Neural progenitor cell (in vitro differentiated cells): ENCODE results near the gene PPP1R8. TPM values are rescaled to one million over a fixed set of nuclear protein-coding genes. Genes with fewer than 3 reads are reported as not detected.
"Not testable (repeated sequence)": the region's sequence is repeated elsewhere in the genome, so short reads cannot be mapped to it uniquely, and the experiment has no call there.

Experiments
- DNase-seq: peaks from one replicate; pipeline ENCODE4 v3.0.0-alpha.2; 2016; ENCODE audit warnings: low spot score
- H2AFZ ChIP-seq: fragments of 200-600 bp; sonication (generic); replicated peaks from 2 replicates; pipeline ENCODE4 v1.6.1; 2016; ENCODE audit warnings: antibody characterized with exemption
- H3F3A ChIP-seq: fragments of 200-600 bp; sonication (generic); 2 replicates; pipeline ENCODE4 v1.6.1; 2016; ENCODE audit warnings: antibody characterized with exemption, low read depth
- H3K27ac ChIP-seq: fragments of 200-600 bp; sonication (generic); 2 replicates; pipeline ENCODE4 v1.5.1; 2016; ENCODE audit warnings: mild to moderate bottlenecking
- H3K27me3 ChIP-seq: fragments of 200-600 bp; sonication (generic); 2 replicates; pipeline ENCODE4 v1.6.1; 2016; ENCODE audit warnings: mild to moderate bottlenecking, moderate library complexity
- H3K36me3 ChIP-seq: fragments of 200-600 bp; sonication (generic); 2 replicates; pipeline ENCODE4 v1.5.1; 2016
- H3K4me1 ChIP-seq: fragments of 200-600 bp; sonication (generic); 2 replicates; pipeline ENCODE4 v1.6.1; 2016; ENCODE audit warnings: mixed run types
- H3K4me2 ChIP-seq: fragments of 200-600 bp; sonication (generic); 2 replicates; pipeline ENCODE4 v1.6.1; 2016
- H3K4me3 ChIP-seq: fragments of 200-600 bp; sonication (generic); 2 replicates; pipeline ENCODE4 v1.5.1; 2016
- H3K79me2 ChIP-seq: fragments of 200-600 bp; sonication (generic); 2 replicates; pipeline ENCODE4 v1.6.1; 2016; ENCODE audit warnings: low read depth
- H3K9ac ChIP-seq: fragments of 200-600 bp; sonication (generic); 2 replicates; pipeline ENCODE4 v1.6.1; 2016
- H3K9me3 ChIP-seq: fragments of 200-600 bp; sonication (generic); 2 replicates; pipeline ENCODE4 v1.5.1; 2016; ENCODE audit warnings: low read depth
- H4K20me1 ChIP-seq: fragments of 200-600 bp; sonication (generic); 2 replicates; pipeline ENCODE4 v1.6.1; 2016; ENCODE audit warnings: low read depth
- H3K27ac Mint-ChIP-seq: 3 replicates; pipeline ENCODE4 v1.8.0; 2021; ENCODE audit warnings: mixed read lengths
- H3K27me3 Mint-ChIP-seq: 2 replicates; pipeline ENCODE4 v1.8.0; 2022; ENCODE audit warnings: low read depth, mild to moderate bottlenecking, inconsistent platforms, moderate library complexity, mixed read lengths; ENCODE audit not compliant: insufficient read depth
- H3K36me3 Mint-ChIP-seq: 3 replicates; pipeline ENCODE4 v1.8.0; 2021; ENCODE audit warnings: mixed read lengths
- H3K4me1 Mint-ChIP-seq: 3 replicates; pipeline ENCODE4 v1.8.0; 2021; ENCODE audit warnings: mixed read lengths
- H3K4me3 Mint-ChIP-seq: 3 replicates; pipeline ENCODE4 v1.8.0; 2021; ENCODE audit warnings: mild to moderate bottlenecking, moderate library complexity, mixed read lengths
- H3K9me3 Mint-ChIP-seq: 3 replicates; pipeline ENCODE4 v1.8.0; 2020; ENCODE audit warnings: mixed read lengths
- EZH2 ChIP-seq: fragments of 200-600 bp; sonication (generic); IDR thresholded peaks from 2 replicates; pipeline ENCODE4 v1.6.1; 2017; ENCODE audit warnings: antibody characterized with exemption, mild to moderate bottlenecking, moderate library complexity
- EZH2phosphoT487 ChIP-seq: fragments of 200-600 bp; sonication (generic); IDR thresholded peaks from 2 replicates; pipeline ENCODE4 v1.6.1; 2017; ENCODE audit warnings: antibody characterized with exemption
- total RNA-seq: library from RNA; depleted of rRNA; stranded (reverse); fragments of >200 nt; gene quantifications from 2 replicates; pipeline ENCODE4 v1.2.3, GENCODE V29; 2015; ENCODE audit warnings: low replicate concordance
- TF ChIP-seq, protein P1 (sequence below): fragments of 200-600 bp; sonication (generic); IDR thresholded peaks from 2 replicates; pipeline ENCODE4 v1.5.1; 2017; ENCODE audit warnings: antibody characterized with exemption, mild to moderate bottlenecking

PPP1R8 gene
- total RNA-seq, 1 donor from 2014 or later = 61.2 TPM

DNA sequence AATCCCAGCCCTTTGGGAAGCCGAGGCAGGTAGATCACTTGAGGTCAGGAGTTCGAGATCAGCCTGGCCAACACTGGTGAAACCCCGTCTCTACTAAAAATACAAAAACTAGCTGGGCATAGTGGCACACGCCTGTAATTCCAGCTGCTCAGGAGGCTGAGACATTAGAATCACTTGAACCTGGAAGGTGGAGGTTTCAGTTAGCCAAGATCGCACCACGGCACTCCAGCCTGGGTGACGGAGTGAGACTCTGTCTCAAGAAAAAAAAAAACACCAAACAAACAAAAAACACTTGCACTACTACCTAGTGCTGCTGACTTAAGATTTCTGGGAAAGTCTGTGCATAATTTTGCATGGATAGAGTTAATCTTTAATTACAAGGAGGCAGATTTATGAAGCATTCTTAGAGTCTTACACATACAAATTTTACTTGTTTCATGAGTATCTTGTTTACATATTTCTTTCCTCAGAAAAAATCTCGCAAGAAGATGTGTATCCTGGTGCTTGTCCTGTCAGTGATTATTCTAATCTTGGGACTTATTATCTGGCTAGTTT, 8.7 kb upstream of the PPP1R8 start:
- no peak overlapping the region for H3K27ac Mint-ChIP-seq
- H3K79me2 ChIP-seq = no peaks in the 10 kb centered on the region
- no peak overlapping the region for H3K4me2 ChIP-seq
- no peaks in the 10 kb centered on the region for H3K9me3 ChIP-seq
- H3K36me3 Mint-ChIP-seq = peaks cover 6% of the 10 kb centered on the region
- H3K9ac ChIP-seq = no peak overlapping the region
- no peaks in the 10 kb centered on the region for H3K27me3 ChIP-seq
- H3K4me1 ChIP-seq = no peaks in the 10 kb centered on the region
- no peaks in the 10 kb centered on the region for H3F3A ChIP-seq
- TF ChIP-seq EZH2phosphoT487 = no peak
- TF ChIP-seq, protein P1, sequence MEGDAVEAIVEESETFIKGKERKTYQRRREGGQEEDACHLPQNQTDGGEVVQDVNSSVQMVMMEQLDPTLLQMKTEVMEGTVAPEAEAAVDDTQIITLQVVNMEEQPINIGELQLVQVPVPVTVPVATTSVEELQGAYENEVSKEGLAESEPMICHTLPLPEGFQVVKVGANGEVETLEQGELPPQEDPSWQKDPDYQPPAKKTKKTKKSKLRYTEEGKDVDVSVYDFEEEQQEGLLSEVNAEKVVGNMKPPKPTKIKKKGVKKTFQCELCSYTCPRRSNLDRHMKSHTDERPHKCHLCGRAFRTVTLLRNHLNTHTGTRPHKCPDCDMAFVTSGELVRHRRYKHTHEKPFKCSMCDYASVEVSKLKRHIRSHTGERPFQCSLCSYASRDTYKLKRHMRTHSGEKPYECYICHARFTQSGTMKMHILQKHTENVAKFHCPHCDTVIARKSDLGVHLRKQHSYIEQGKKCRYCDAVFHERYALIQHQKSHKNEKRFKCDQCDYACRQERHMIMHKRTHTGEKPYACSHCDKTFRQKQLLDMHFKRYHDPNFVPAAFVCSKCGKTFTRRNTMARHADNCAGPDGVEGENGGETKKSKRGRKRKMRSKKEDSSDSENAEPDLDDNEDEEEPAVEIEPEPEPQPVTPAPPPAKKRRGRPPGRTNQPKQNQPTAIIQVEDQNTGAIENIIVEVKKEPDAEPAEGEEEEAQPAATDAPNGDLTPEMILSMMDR = no peak
- TF ChIP-seq EZH2 = no peak
- H4K20me1 ChIP-seq = no peaks in the 10 kb centered on the region
- DNase-seq = no peak
- no peak overlapping the region for H3K4me3 Mint-ChIP-seq
- no peaks in the 10 kb centered on the region for H3K4me1 Mint-ChIP-seq
- no peak overlapping the region for H2AFZ ChIP-seq
- H3K4me3 ChIP-seq = no peak overlapping the region
- H3K27me3 Mint-ChIP-seq = no peaks in the 10 kb centered on the region
- H3K9me3 Mint-ChIP-seq = no peaks in the 10 kb centered on the region
- no peak overlapping the region for H3K27ac ChIP-seq
- H3K36me3 ChIP-seq = no peaks in the 10 kb centered on the region

DNA sequence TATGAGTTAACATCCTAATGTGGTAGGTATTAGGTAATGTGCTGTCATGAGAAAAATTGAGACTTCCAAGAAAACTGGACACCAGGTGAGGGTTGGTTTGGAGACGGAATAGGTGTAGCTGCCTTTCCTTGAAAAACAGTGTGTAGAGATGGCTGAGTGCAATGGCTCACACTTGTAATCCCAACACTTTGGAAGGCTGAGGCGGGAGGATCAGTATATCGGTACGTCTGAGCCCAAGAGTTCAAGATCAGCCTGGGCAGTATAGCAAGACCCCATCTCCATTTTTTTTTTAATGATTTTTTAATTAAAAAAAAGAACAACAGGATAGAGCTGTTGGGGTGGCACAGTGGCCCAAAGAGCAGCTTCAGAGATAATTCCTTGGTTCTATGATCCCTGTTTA, 6.8 kb upstream of the PPP1R8 start:
- Histone ChIP-seq H3K27ac (no peak overlapping the region), H4K20me1 (no peaks in the 10 kb centered on the region), H3K79me2 (no peaks in the 10 kb centered on the region), H3K9me3 (no peaks in the 10 kb centered on the region), H3K9ac (no peak overlapping the region), H3K4me3 (no peak overlapping the region), H3K4me1 (no peaks in the 10 kb centered on the region), H3K36me3 (no peaks in the 10 kb centered on the region), H3K4me2 (no peak overlapping the region), H2AFZ (no peak overlapping the region), H3K27me3 (no peaks in the 10 kb centered on the region), H3F3A (no peaks in the 10 kb centered on the region)
- Mint-ChIP-seq H3K4me3 (no peak overlapping the region), H3K27ac (no peak overlapping the region), H3K27me3 (no peaks in the 10 kb centered on the region), H3K36me3 (no peaks in the 10 kb centered on the region), H3K4me1 (no peaks in the 10 kb centered on the region), H3K9me3 (no peaks in the 10 kb centered on the region)
- TF ChIP-seq EZH2phosphoT487 = no peak
- TF ChIP-seq, protein P1 = no peak
- TF ChIP-seq EZH2 = no peak
- DNase-seq = no peak

DNA sequence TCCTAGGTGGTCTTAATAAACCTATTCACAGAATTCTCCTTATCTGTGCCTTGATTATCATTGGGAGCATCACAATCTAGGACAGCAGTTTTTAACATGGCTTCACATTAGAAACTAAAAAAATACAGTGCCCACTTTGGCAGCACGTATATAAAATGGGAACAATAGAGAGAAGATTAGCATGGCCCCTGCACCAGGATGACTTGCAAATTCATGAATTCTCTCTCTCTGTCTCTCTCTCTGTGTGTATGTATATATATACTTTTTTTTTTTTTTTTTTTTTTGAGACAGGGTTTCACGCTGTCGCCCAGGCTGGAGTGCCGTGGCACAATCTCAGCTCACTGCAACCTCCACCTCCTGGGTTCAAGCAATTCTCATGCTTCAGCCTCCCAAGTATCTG, 6.2 kb upstream of the PPP1R8 start:
- Histone ChIP-seq H3K27ac (no peak overlapping the region), H3K79me2 (no peaks in the 10 kb centered on the region), H3K4me3 (no peak overlapping the region), H3K4me1 (no peaks in the 10 kb centered on the region), H3K9me3 (no peaks in the 10 kb centered on the region), H3F3A (no peaks in the 10 kb centered on the region), H3K27me3 (no peaks in the 10 kb centered on the region), H4K20me1 (no peaks in the 10 kb centered on the region), H2AFZ (no peak overlapping the region), H3K4me2 (no peak overlapping the region), H3K9ac (no peak overlapping the region), H3K36me3 (no peaks in the 10 kb centered on the region)
- Mint-ChIP-seq H3K27ac (no peak overlapping the region), H3K36me3 (no peaks in the 10 kb centered on the region), H3K9me3 (no peaks in the 10 kb centered on the region), H3K4me3 (no peak overlapping the region), H3K4me1 (no peaks in the 10 kb centered on the region), H3K27me3 (no peaks in the 10 kb centered on the region)
- TF ChIP-seq EZH2phosphoT487 (no peak), EZH2 (no peak)
- TF ChIP-seq, protein P1 = no peak
- no peak for DNase-seq

DNA sequence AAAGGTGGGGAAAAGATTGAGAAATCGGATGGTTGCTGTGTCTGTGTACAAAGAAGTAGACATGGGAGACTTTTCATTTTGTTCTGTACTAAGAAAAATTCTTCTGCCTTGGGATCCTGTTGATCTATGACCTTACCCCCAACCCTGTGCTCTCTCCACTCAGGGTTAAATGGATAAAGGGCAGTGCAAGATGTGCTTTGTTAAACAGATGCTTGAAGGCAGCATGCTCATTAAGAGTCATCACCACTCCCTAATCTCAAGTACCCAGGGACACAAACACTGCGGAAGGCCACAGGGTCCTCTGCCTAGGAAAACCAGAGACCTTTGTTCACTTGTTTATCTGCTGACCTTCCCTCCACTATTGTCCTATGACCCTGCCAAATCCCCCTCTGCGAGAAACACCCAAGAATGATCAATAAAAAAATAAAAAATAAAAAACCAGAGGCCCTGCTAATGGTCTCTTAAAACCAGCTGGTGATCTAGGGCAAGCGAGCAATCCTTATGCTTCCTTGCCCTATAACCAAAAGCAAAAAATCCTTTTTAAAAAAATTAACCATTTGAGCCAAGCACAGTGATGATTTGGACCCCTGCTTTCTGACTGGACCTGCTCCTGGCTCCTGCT, 1.1 kb upstream of the PPP1R8 start:
- not testable (repeated sequence) for H3K36me3 ChIP-seq, H3K9me3 ChIP-seq, H3K36me3 Mint-ChIP-seq, H3K27ac Mint-ChIP-seq, H3K4me1 ChIP-seq, H3K4me3 ChIP-seq, H3K9ac ChIP-seq, H3K27me3 Mint-ChIP-seq, H2AFZ ChIP-seq, H3K9me3 Mint-ChIP-seq, DNase-seq, H3K27me3 ChIP-seq, H3K27ac ChIP-seq
- Mint-ChIP-seq H3K4me3 (peak overlapping the region; percentile 93), H3K4me1 (peaks cover 20% of the 10 kb centered on the region)
- Histone ChIP-seq H4K20me1 (peaks cover 18% of the 10 kb centered on the region), H3K4me2 (peak overlapping the region; percentile 85), H3F3A (peaks cover 10% of the 10 kb centered on the region), H3K79me2 (peaks cover 38% of the 10 kb centered on the region)
